BLaER1 treated with 17β-estradiol and CSF1 and Interleukin-3, amounts not matched to agents 10 nM and 100 nM (cell line): ENCODE data around the gene PAQR4.
A peak's percentile ranks its signal among the peaks of the same experiment; 100 is the strongest.
"Not testable (repeated sequence)": the region's sequence is repeated elsewhere in the genome, so short reads cannot be mapped to it uniquely, and the experiment has no call there.

Experiments
- H3K27ac ChIP-seq, 11 experiments: shearing (Covaris generic); formaldehyde crosslinking; 2 replicates each; pipeline ENCODE4 v1.8.1; 2022
- H3K27me3 ChIP-seq, 11 experiments: shearing (Covaris generic); formaldehyde crosslinking; 2 replicates each; pipeline ENCODE4 v1.8.1; 2022
- H3K36me3 ChIP-seq, 11 experiments: shearing (Covaris generic); formaldehyde crosslinking; 2 replicates each; pipeline ENCODE4 v1.8.1; 2022
- H3K4me1 ChIP-seq, 10 experiments: shearing (Covaris generic); formaldehyde crosslinking; 2 replicates each; pipeline ENCODE4 v1.8.1; 2022
- H3K4me2 ChIP-seq, 11 experiments: shearing (Covaris generic); formaldehyde crosslinking; 2 replicates each; pipeline ENCODE4 v1.8.1; 2022
- H3K4me3 ChIP-seq, 10 experiments: shearing (Covaris generic); formaldehyde crosslinking; 2 replicates each; pipeline ENCODE4 v1.8.1; 2022
- H3K9ac ChIP-seq, 11 experiments: shearing (Covaris generic); formaldehyde crosslinking; 2 replicates each; pipeline ENCODE4 v1.8.1; 2022
- H3K9me3 ChIP-seq, 11 experiments: shearing (Covaris generic); formaldehyde crosslinking; replicated peaks in 1 of 11; 2 replicates each; pipeline ENCODE4 v1.8.1; 2022
- H4K20me1 ChIP-seq, 11 experiments: shearing (Covaris generic); formaldehyde crosslinking; 2 replicates each; pipeline ENCODE4 v1.8.1; 2022
- Cebpa-rat ChIP-seq, 11 experiments: shearing (Covaris generic); IDR thresholded peaks; 2 replicates each; pipeline ENCODE4 v1.8.1; 2022

The PAQR4 gene

DNA sequence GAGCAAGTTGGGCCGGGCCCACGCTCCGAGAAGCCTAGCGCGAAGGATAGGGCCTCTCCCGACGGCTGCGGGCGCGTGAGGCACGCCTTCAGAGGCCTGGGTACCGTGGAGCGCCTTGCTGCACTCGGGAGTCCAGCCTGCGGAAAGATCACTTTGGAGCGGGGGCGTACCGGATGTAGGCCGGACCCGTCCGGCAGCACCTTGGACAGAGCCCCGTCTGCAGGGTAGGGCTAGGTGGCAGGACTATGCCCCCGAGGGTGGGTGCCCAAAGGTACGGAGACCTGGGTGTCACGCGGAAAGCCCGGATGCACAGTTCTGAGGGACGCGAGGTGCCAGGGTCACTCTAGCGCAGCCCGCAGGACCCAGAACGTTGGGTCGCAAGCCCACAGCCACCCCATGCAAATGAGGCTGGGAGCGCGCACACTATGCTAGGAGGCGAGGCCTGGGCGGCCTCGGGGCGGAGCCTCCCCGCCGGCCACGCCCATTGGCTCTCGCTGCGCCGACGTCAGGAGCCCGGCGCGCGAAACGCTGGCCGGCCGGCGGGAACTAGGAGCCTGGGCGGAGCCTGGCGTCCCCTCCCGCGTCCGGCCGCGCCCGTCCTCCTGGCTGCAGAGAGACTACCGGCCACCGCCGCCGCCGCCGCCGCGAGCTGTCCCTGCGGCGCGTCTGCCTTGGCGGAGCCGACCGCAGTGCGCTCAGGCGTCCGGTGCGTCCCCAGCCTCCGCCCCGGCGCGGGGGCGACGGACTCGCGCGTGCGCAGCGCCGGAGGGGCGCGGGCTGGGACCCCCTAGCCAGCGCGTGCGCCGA lies at the start of gene PAQR4:
Gene PAQR4 (plus strand): TSS at position 611 of the 807 bp plus-strand sequence. CDS start 327 bp downstream, outside the sequence.
- peak within 1 kb of the TSS; percentile 77 to 98 (median 94) for H3K4me3 ChIP-seq
- H3K4me1 ChIP-seq = peaks cover 71 to 82% (median 78%) of the 10 kb centered on the region in 10 experiments
- H3K9me3 ChIP-seq = no peaks in the 10 kb centered on the region
- H3K9ac ChIP-seq = peak within 1 kb of the TSS; percentile 79 to 92 (median 86)
- peaks cover 0 to 33% (median 4%) of the 10 kb centered on the region in 11 experiments; a peak in 10 of 22 replicates for H3K36me3 ChIP-seq
- H3K4me2 ChIP-seq = peak within 1 kb of the TSS; percentile 92 to 99 (median 96)
- no peak for TF ChIP-seq Cebpa-rat (IDR thresholded peaks at IDR 0.05)
- peaks cover 38 to 93% (median 66%) of the 10 kb centered on the region in 11 experiments for H4K20me1 ChIP-seq
- peaks cover 0 to 10% (median 0%) of the 10 kb centered on the region in 11 experiments; a peak in 12 of 22 replicates for H3K27me3 ChIP-seq
- peak within 1 kb of the TSS; percentile 19 to 89 (median 81); a peak in 21 of 22 replicates for H3K27ac ChIP-seq

DNA sequence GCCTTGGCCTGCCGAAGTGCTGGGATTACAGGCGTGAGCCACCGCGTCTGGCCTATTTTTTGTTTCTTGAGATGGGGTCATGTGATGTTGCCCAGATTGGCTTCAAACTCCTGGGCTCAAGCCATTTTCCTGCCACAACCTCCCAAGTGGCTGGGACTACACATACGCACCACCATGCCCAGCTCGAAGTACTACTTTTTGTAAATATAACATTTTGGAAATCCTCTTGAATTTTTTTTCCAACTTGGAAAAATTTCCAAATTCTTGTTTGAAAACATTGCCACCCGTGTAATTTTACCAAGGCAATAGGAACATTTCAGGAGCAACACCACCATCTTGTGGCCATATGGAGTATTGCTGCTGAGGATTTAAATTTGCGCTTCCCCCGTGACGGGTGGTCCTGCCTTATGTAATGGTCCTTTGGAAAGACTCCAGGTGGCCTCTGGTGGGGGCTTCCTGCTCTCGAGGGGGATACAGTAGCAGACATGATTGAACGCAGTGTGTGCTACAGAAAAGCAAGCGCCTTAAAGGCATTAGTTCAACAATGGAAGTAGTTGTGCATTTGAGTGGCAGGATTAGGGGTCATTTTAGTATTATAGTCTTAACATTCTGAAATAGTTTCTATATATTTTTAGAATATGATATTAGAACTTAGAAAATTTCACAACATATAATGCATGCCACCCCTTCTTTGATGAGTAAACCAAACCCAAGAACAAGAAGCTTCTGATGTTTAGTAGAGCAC lies 49.5 kb upstream of the PAQR4 start:
- no peak overlapping the region for H3K4me3 ChIP-seq
- H3K36me3 ChIP-seq = peaks cover 29 to 75% (median 50%) of the 10 kb centered on the region in 11 experiments
- no peak overlapping the region for H3K27ac ChIP-seq
- H3K4me2 ChIP-seq = 0 out of 22 replicates have a peak overlapping the region, but pooled peaks of 1 of the 11 experiments have one; percentile 10
- no peak for TF ChIP-seq Cebpa-rat (IDR thresholded peaks at IDR 0.05)
- H4K20me1 ChIP-seq = peaks cover 0 to 9% (median 0%) of the 10 kb centered on the region in 11 experiments; a peak in 5 of 22 replicates
- no peaks in the 10 kb centered on the region for H3K27me3 ChIP-seq
- peaks cover 9 to 34% (median 23%) of the 10 kb centered on the region in 10 experiments; a peak in 19 of 20 replicates for H3K4me1 ChIP-seq
- H3K9me3 ChIP-seq = no peaks in the 10 kb centered on the region
- no peak overlapping the region; a peak in 1 of 22 replicates for H3K9ac ChIP-seq

DNA sequence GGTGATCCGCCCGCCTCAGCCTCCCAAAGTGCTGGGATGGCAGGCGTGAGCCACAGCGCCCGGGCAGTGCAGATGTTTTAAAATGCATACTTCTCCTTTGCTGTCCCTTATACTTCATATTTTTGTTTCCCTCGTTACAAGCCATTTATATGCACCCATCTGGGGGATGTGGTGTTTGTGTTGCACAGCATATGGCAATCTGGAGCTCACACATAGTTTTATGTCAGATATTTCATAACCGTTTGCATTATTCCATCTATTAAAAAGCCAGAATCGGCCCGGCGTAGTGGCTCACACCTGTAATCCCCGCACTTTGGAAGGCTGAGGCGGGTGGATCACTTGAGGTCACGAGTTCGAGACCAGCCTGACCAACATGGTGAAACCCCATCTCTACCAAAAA lies 45.7 kb upstream of the PAQR4 start:
- H3K27ac ChIP-seq = no peak overlapping the region
- H3K36me3 ChIP-seq = peaks cover 22 to 45% (median 29%) of the 10 kb centered on the region in 11 experiments
- H4K20me1 ChIP-seq = peaks cover 0 to 26% (median 5%) of the 10 kb centered on the region in 11 experiments; a peak in 11 of 22 replicates
- H3K4me1 ChIP-seq = peaks cover 10 to 36% (median 20%) of the 10 kb centered on the region in 10 experiments; a peak in 19 of 20 replicates
- no peak overlapping the region for H3K9ac ChIP-seq
- no peaks in the 10 kb centered on the region for H3K27me3 ChIP-seq
- no peaks in the 10 kb centered on the region for H3K9me3 ChIP-seq
- no peak overlapping the region for H3K4me3 ChIP-seq
- H3K4me2 ChIP-seq = peak overlapping the region in 1 of 11 experiments; percentile 23; a peak in 1 of 22 replicates
- no peak for TF ChIP-seq Cebpa-rat (IDR thresholded peaks at IDR 0.05)

DNA sequence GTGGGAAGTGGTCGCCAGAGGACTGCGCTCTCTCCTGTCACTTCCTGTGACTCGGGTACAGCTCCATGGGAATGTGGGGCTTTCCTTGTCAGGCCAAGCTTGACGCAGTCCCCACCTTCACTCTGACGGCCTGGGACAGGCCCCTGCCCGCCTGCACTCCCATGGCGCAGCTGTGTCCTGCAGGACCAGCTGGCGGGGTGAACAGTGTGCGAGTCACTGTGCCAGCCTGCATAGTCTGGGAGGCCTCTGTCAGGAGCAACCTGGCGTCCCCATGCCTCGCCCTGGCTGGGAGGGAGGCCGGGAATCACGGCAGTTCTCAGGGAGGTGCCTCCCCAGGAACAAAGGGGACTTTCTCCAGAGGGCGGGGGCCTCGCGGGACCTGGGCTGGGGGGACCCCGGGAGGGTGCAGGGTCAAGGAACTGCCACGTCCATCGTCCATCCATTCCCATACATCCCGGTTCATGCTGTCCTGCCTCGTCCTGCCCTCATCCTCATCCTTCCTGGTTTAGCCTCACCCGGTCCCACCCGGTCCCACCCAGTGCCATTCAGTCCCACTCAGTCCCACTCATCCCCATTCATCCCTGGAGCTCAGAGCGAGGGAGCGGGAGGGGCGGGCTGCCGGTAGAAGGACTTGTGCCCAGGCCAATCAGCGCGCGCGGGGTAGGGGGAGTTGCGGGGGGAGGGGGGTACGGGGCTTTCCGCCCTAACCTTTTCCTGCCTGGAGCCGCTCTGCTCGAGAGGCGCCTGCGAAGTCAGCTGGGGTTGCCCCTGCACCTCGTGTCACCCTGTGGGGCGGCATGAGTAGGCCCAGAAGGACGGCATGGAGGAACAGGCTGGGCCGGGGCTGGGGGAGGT lies 44.0 kb upstream of the PAQR4 start:
- TF ChIP-seq Cebpa-rat (IDR thresholded peaks at IDR 0.05) = no peak
- Histone ChIP-seq H3K4me1 (peaks cover 10 to 28% (median 16%) of the 10 kb centered on the region in 10 experiments; a peak in 19 of 20 replicates), H3K9ac (peak overlapping the region in 3 of 11 experiments; percentile 6 to 43 (median 30); a peak in 2 of 22 replicates), H3K27me3 (no peaks in the 10 kb centered on the region), H3K4me3 (no peak overlapping the region), H4K20me1 (peaks cover 0 to 42% (median 5%) of the 10 kb centered on the region in 11 experiments; a peak in 12 of 22 replicates), H3K4me2 (peak overlapping the region in 1 of 11 experiments; percentile 10; a peak in 1 of 22 replicates), H3K27ac (no peak overlapping the region), H3K36me3 (peaks cover 28 to 52% (median 36%) of the 10 kb centered on the region in 11 experiments), H3K9me3 (no peaks in the 10 kb centered on the region)

DNA sequence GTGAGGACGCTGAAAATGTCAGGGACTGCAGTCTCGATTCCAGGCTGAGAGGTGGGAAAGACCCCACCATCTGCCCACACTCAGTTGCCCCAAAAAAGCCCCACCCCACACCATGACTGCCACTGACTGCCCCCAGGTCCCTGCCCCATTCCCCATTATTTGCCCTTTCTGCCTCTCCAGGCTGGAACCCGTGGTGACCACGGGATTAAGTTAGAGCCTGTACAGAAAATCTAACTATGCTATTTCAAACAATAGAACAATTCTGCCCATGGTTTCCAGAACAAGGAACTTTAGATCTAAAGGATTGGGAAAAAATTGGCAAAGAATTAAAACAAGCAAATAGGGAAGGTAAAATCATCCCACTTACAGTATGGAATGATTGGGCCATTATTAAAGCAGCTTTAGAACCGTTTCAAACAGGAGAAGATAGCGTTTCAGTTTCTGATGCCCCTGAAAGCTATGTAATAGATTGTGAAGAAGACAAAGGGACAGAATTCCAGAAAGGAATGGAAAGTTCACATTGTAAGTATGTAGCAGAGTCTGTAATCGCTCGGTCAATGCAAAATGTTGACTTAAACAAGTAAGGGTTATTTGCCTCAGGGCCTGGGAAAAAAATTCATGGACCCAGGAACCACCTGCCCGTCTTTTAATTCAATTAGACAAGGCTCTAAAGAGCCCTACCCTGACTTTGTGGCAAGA lies 43.0 kb upstream of the PAQR4 start:
- H3K27me3 ChIP-seq = no peaks in the 10 kb centered on the region
- no peak for TF ChIP-seq Cebpa-rat (IDR thresholded peaks at IDR 0.05)
- H3K9ac ChIP-seq = no peak overlapping the region
- H3K4me1 ChIP-seq = peaks cover 10 to 28% (median 16%) of the 10 kb centered on the region in 10 experiments; a peak in 19 of 20 replicates
- H3K36me3 ChIP-seq = peaks cover 30 to 53% (median 41%) of the 10 kb centered on the region in 11 experiments
- no peaks in the 10 kb centered on the region for H3K9me3 ChIP-seq
- H4K20me1 ChIP-seq = peaks cover 0 to 46% (median 5%) of the 10 kb centered on the region in 11 experiments; a peak in 11 of 22 replicates
- H3K4me3 ChIP-seq = no peak overlapping the region
- H3K4me2 ChIP-seq = peak overlapping the region in 2 of 11 experiments; percentile 74 to 79; a peak in 2 of 22 replicates
- H3K27ac ChIP-seq = no peak overlapping the region

DNA sequence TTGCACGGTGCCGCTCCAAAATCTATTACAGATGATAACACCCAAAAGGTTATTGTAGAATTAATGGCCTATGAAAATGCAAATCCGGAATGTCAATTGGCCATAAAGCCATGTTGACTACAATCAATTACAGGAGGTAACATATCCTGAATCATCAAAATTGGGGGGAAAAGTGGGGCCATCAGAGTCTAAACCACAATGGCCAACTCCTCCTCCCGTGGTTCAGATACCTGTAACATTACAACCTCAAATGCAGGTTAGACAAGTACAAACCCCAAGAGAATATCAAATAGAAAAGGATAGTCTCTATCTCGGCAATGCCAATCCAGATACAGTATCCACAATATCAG lies 42.5 kb upstream of the PAQR4 start:
- H3K9me3 ChIP-seq = no peaks in the 10 kb centered on the region
- H3K4me3 ChIP-seq = no peak overlapping the region; a peak in 2 of 20 replicates
- H3K4me1 ChIP-seq = peaks cover 10 to 28% (median 16%) of the 10 kb centered on the region in 10 experiments; a peak in 19 of 20 replicates
- TF ChIP-seq Cebpa-rat (IDR thresholded peaks at IDR 0.05) = no peak
- no peaks in the 10 kb centered on the region for H3K27me3 ChIP-seq
- H3K36me3 ChIP-seq = peaks cover 29 to 52% (median 38%) of the 10 kb centered on the region in 11 experiments
- H3K9ac ChIP-seq = no peak overlapping the region
- H4K20me1 ChIP-seq = peaks cover 0 to 46% (median 5%) of the 10 kb centered on the region in 11 experiments; a peak in 11 of 22 replicates
- no peak overlapping the region for H3K27ac ChIP-seq
- H3K4me2 ChIP-seq = peak overlapping the region; percentile 26 to 79 (median 62); a peak in 21 of 22 replicates

DNA sequence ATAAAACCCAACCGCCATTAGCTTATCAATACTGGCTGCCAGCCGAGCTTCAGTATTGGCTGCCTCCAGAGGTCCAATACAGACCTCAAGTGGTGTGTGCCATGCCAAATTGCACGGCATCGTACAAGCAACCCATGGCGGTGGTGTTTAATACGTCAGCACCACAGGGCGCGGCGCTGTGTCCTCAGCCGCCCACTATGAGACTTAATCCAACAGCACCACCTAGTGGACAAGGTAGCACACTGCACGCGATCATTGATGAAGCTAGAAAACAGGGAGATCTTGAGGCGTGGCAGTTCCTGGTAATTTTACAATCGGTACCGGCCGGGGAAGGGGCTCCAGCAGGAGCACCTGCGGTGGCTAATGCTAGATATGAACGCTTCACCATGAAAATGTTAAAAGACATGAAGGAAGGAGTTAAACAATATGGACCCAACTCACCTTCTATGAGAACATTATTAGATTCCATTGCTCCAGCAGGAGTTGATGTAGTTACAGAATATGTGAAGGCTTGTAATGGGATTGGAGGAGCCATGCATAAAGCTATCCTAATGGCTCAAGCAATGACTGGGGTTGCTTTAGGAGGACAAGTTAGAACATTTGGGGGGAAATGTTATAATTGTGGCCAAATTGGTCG lies 42.0 kb upstream of the PAQR4 start:
- H3K27me3 ChIP-seq = no peaks in the 10 kb centered on the region
- H3K4me2 ChIP-seq = peak overlapping the region; percentile 26 to 79 (median 62); a peak in 21 of 22 replicates
- H3K9ac ChIP-seq = 0 out of 22 replicates have a peak overlapping the region, but pooled peaks of 1 of the 11 experiments have one; percentile 32
- H3K4me1 ChIP-seq = peaks cover 10 to 28% (median 16%) of the 10 kb centered on the region in 10 experiments; a peak in 19 of 20 replicates
- peaks cover 0 to 46% (median 5%) of the 10 kb centered on the region in 11 experiments; a peak in 11 of 22 replicates for H4K20me1 ChIP-seq
- no peaks in the 10 kb centered on the region for H3K9me3 ChIP-seq
- H3K4me3 ChIP-seq = no peak overlapping the region; a peak in 2 of 20 replicates
- H3K27ac ChIP-seq = no peak overlapping the region
- peaks cover 25 to 49% (median 34%) of the 10 kb centered on the region in 11 experiments for H3K36me3 ChIP-seq
- no peak for TF ChIP-seq Cebpa-rat (IDR thresholded peaks at IDR 0.05)

DNA sequence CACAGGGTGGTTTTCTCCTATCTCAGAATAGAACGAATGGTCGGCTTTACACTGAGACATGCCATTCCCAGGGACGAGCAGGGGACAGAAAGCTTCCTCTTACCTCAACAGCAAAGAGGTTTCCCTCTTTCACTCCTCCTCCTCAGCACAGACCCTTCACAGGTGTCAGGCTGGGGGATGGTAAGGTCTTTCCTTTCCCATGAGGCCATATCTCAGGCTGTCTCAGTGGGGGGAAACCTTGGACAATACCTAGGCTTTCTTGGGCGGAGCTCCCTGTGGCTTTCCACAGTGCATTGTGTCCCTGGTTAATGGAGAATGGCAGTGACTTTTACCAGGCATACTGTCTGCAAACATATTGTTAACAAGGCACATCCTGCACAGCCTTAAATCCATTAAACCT lies 41.0 kb upstream of the PAQR4 start:
- H3K27ac ChIP-seq, H3K4me2 ChIP-seq, H3K27me3 ChIP-seq, H3K4me3 ChIP-seq, H3K9me3 ChIP-seq: not testable (repeated sequence)
- Histone ChIP-seq H3K9ac (peak overlapping the region in 2 of 11 experiments; percentile 32 to 33; a peak in 5 of 22 replicates), H3K36me3 (peaks cover 23 to 51% (median 34%) of the 10 kb centered on the region in 11 experiments), H3K4me1 (peaks cover 7 to 26% (median 17%) of the 10 kb centered on the region in 10 experiments; a peak in 18 of 20 replicates), H4K20me1 (peaks cover 0 to 54% (median 5%) of the 10 kb centered on the region in 11 experiments; a peak in 11 of 22 replicates)
